Measurements from ENCODE around the gene SIGLEC10.
"Not testable (repeated sequence)": the region's sequence is repeated elsewhere in the genome, so short reads cannot be mapped to it uniquely, and the experiment has no call there.

- TF ChIP-seq CTCF (IDR thresholded peaks at IDR 0.05; ENCODE audit: low read depth, low read length, poor library complexity, severe bottlenecking); EZH2phosphoT487 (IDR thresholded peaks at IDR 0.05; ENCODE audit: borderline replicate concordance, low read length): not testable (repeated sequence)
Observed at GRCh38 chr19:51463976-51464581, 46.6 kb upstream of the SIGLEC10 start.
